Calu3 (cell line): Measurements from ENCODE around the gene PRKCA. TPM values are rescaled to one million over a fixed set of nuclear protein-coding genes. Genes with fewer than 3 reads are reported as not detected.
A peak's percentile ranks its signal among the peaks of the same experiment; 100 is the strongest.

Experiments
- BruUV-seq: library from RNA; stranded (reverse); fragments of 400-500 nt; replicated peaks from 2 replicates; lab custom pipeline; 2021; lab: Mats Ljungman, UMichigan
- CTCF ChIA-PET: fragments of 300-600 bp; sonication (Branson Sonifier 250); formaldehyde crosslinking; loops from one replicate; lab custom pipeline; 2022; ENCODE audit warnings: antibody characterized with exemption; lab: Charles Lee
- DNase-seq: peaks from one replicate; pipeline ENCODE4 v3.0.0; 2022
- H3K27ac Mint-ChIP-seq: one replicate; pipeline ENCODE4 v1.8.0; 2022; ENCODE audit warnings: mixed read lengths; ENCODE audit not compliant: unreplicated experiment
- H3K27me3 Mint-ChIP-seq: one replicate; pipeline ENCODE4 v1.8.0; 2022; ENCODE audit warnings: mixed read lengths; ENCODE audit not compliant: unreplicated experiment
- H3K36me3 Mint-ChIP-seq: one replicate; pipeline ENCODE4 v1.8.0; 2022; ENCODE audit warnings: mild to moderate bottlenecking, moderate library complexity, mixed read lengths; ENCODE audit not compliant: insufficient read depth, unreplicated experiment
- H3K4me1 Mint-ChIP-seq: one replicate; pipeline ENCODE4 v1.8.0; 2022; ENCODE audit warnings: mild to moderate bottlenecking, low read depth, mixed read lengths; ENCODE audit not compliant: unreplicated experiment
- H3K4me3 Mint-ChIP-seq: one replicate; pipeline ENCODE4 v1.8.0; 2022; ENCODE audit warnings: mild to moderate bottlenecking, low read depth, moderate library complexity, mixed read lengths; ENCODE audit not compliant: unreplicated experiment
- H3K9me3 Mint-ChIP-seq: one replicate; pipeline ENCODE4 v1.8.0; 2022; ENCODE audit warnings: low read depth, mixed read lengths; ENCODE audit not compliant: unreplicated experiment
- intact Hi-C: fragments of 100-400 bp; cut with micrococcal nuclease; formaldehyde crosslinking; loops from one replicate; pipeline ENCODE4 v1.10.0; 2022; ENCODE audit not compliant: unreplicated experiment
- total RNA-seq: library from RNA; stranded (reverse); gene quantifications from 2 replicates; pipeline ENCODE4 v1.2.3, GENCODE V29; 2022
- TF ChIP-seq, protein P1 (sequence below): fragments of 200-600 bp; IDR thresholded peaks from one replicate; pipeline ENCODE4 v1.8.0; 2022; ENCODE audit warnings: antibody characterized with exemption; ENCODE audit not compliant: unreplicated experiment

The PRKCA gene
- total RNA-seq, 1 experiment from 2014 or later, result 126 TPM

DNA sequence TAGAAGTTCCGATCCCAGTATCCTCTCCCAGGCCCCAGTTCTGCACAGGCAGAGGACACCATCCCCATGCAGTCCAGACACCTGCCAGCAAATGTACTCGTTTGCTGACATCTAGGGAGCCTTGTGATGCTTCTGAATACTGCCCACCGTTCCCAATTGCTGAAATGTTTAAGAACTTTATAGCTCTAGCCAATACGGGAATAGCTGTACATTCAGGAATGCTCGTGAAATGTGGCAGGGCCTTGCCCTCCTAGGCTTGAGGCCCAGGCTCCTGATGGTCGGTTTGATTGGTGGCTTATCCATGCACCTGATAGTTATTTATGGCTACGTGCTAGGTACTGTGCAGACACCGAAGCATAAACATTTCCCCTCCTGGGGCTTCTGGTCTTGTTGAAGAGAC, 255.5 kb downstream of the PRKCA start:
- intact Hi-C loops, result no loop called here
- TF ChIP-seq, protein P1, sequence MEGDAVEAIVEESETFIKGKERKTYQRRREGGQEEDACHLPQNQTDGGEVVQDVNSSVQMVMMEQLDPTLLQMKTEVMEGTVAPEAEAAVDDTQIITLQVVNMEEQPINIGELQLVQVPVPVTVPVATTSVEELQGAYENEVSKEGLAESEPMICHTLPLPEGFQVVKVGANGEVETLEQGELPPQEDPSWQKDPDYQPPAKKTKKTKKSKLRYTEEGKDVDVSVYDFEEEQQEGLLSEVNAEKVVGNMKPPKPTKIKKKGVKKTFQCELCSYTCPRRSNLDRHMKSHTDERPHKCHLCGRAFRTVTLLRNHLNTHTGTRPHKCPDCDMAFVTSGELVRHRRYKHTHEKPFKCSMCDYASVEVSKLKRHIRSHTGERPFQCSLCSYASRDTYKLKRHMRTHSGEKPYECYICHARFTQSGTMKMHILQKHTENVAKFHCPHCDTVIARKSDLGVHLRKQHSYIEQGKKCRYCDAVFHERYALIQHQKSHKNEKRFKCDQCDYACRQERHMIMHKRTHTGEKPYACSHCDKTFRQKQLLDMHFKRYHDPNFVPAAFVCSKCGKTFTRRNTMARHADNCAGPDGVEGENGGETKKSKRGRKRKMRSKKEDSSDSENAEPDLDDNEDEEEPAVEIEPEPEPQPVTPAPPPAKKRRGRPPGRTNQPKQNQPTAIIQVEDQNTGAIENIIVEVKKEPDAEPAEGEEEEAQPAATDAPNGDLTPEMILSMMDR, result no peak
- Mint-ChIP-seq H3K4me1 (peaks cover 17% of the 10 kb centered on the region), H3K27me3 (no peaks in the 10 kb centered on the region), H3K9me3 (no peaks in the 10 kb centered on the region), H3K4me3 (no peak overlapping the region), H3K36me3 (peaks cover 13% of the 10 kb centered on the region), H3K27ac (peak overlapping the region; percentile 35)
- CTCF ChIA-PET, result no interaction called here
- no peak for DNase-seq
- BruUV-seq, result no TSS peak

DNA sequence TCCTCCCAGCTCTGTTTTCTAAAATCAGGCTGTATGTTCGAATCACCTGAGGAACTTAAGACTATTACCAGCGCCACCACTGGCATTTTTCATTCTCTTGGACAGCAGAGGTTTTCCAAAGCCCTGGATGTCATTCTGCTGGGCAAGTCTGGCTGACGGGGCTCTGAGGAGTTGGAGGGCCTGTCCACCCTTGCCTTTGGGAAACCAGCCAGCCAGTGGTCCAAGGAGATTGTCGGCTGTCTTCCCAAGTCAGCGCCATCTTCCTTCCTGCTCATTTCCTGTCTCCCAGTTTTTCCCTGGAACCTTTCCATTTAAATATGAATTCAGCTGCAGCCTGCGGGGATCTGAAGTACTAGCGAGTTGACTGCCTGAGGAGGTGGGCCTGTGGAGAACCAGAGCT, 258.3 kb downstream of the PRKCA start:
- CTCF ChIA-PET, result interaction anchor here (0.6 kb wide), 1 partner anchor 93 kb away, joined by 7 read pairs; no protein-coding TSS in a partner anchor
- intact Hi-C loops, result no loop called here
- Mint-ChIP-seq H3K27ac (no peak overlapping the region), H3K27me3 (no peaks in the 10 kb centered on the region), H3K9me3 (no peaks in the 10 kb centered on the region), H3K4me1 (peaks cover 16% of the 10 kb centered on the region), H3K4me3 (no peak overlapping the region), H3K36me3 (peaks cover 4% of the 10 kb centered on the region)
- DNase-seq, result no peak
- TF ChIP-seq, protein P1, result no peak
- BruUV-seq, result no TSS peak

DNA sequence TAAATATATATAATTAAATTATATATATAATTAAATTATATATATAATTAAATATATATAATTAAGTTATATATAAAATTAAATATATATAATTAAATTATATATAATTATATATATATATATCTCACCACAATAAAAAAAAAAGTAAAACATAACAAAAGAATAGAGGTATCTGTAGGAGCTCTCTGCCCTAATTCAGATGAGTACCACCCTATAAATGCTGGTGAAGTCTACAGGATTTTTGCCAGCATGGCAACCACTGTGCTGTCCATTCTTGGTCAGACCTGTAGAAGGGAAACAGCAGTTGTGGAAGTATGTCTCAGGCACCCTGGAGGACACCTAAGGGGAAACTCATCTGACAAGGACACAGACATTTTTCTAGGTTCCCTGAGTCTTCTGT, 259.7 kb downstream of the PRKCA start:
- Mint-ChIP-seq H3K36me3 (peaks cover 9% of the 10 kb centered on the region), H3K4me3 (no peak overlapping the region), H3K4me1 (peaks cover 21% of the 10 kb centered on the region), H3K27me3 (no peaks in the 10 kb centered on the region), H3K9me3 (no peaks in the 10 kb centered on the region), H3K27ac (no peak overlapping the region)
- CTCF ChIA-PET, result no interaction called here
- TF ChIP-seq, protein P1, result no peak
- DNase-seq, result no peak
- no TSS peak for BruUV-seq
- intact Hi-C loops, result no loop called here

DNA sequence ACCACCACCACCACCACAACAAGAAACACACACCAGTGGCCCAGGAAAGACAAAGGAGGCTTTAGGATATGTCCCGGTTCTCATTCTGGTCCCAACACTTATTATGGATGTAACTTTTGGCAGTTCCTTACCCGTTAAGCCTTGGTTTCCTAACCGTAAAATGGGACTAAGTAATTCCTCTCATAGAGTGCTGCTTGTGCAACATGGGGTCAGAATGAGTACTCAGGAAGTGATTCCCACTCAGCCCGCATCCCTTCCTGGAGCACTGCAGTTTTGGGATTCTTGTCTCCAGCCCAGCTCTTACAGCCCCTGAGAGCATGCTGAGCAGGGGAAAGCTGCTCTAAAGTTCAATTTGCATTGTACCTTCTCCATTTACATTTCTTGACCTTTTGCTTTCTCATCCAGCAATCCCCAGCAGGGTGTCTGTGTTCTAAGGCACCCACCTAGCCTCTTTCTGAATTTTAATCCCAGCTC, 262.6 kb downstream of the PRKCA start:
- no peak for DNase-seq
- no peak overlapping the region for H3K27ac Mint-ChIP-seq

More for the DNA sequence above, 262.6 kb downstream of the PRKCA start:
- H3K4me1 Mint-ChIP-seq, result peaks cover 25% of the 10 kb centered on the region
- TF ChIP-seq, protein P1, result no peak
- no peak overlapping the region for H3K4me3 Mint-ChIP-seq
- no peaks in the 10 kb centered on the region for H3K9me3 Mint-ChIP-seq
- BruUV-seq, result no TSS peak
- no peaks in the 10 kb centered on the region for H3K27me3 Mint-ChIP-seq
- CTCF ChIA-PET, result no interaction called here
- H3K36me3 Mint-ChIP-seq, result peaks cover 14% of the 10 kb centered on the region
- intact Hi-C loops, result no loop called here
